ENCODE data around the gene SERGEF.

Gene SERGEF

GRCh38 chr11:17753641-17754040, 259.2 kb downstream of the SERGEF start:
- no peaks in the 10 kb centered on the region for H3K9me3 ChIP-seq (ENCODE audit: insufficient read depth, low read depth, low read length)
- no peak overlapping the region for H3K4me3 ChIP-seq (ENCODE audit: low read length)
- H3K4me1 ChIP-seq (ENCODE audit: insufficient read depth, low read length) = no peaks in the 10 kb centered on the region
- H3K27ac ChIP-seq (ENCODE audit: low read depth, low read length) = no peak overlapping the region
- H3K27me3 ChIP-seq (ENCODE audit: insufficient read depth, low read length) = no peaks in the 10 kb centered on the region
- no peak overlapping the region for H3K9ac ChIP-seq (ENCODE audit: low read depth, low read length)
- no peaks in the 10 kb centered on the region for H3K36me3 ChIP-seq (ENCODE audit: insufficient read depth, low read length)
- WGBS = 92% methylated on average over 10 of the region's 10 CpGs

DNA sequence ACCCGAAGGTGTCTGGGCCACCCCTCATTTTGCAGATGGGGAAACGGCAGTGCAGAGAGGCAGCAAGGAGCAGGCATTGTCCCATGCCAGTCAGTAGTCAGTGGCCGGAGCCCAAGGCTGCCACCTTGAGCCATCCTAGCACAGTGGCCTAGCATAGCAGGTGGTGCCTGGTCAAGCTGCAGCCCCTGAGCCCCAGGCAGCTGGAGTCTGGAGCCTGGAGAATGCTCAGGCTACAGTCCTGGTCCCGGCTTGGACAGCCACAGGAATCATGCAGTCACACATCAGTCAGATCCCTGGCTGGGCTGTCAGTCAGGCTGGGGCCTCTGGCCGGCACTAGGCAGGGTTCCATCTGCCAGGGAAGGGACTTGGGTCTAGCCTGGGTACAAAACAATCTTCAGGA, 259.7 kb downstream of the SERGEF start:
- Histone ChIP-seq H3K27ac (ENCODE audit: low read depth, low read length) (no peak overlapping the region), H3K9me3 (ENCODE audit: insufficient read depth, low read depth, low read length) (no peaks in the 10 kb centered on the region), H3K4me3 (ENCODE audit: low read length) (no peak overlapping the region), H3K9ac (ENCODE audit: low read depth, low read length) (no peak overlapping the region), H3K27me3 (ENCODE audit: insufficient read depth, low read length) (no peaks in the 10 kb centered on the region), H3K4me1 (ENCODE audit: insufficient read depth, low read length) (no peaks in the 10 kb centered on the region), H3K36me3 (ENCODE audit: insufficient read depth, low read length) (no peaks in the 10 kb centered on the region)
- WGBS = 82% methylated on average over 5 of the region's 5 CpGs

DNA sequence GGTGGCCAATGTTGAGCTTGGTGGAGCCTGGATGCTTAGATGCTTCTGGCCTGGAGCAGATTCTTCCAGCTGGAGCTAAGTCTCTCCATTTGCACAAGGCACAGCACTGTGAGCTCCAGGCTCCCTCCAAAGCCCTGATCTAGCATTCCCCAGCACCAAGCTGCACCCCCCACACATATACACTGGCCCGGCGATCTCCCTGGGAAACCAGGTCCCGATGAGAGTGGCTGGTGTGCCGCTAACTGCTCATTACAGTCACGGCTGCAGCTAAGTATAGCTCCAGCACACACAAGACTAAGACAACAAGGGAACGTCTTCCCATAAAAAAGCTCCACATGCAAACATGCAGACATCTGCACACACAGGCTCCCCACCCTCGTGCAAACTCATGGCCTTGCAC, 260.7 kb downstream of the SERGEF start:
- Histone ChIP-seq H3K4me3 (ENCODE audit: low read length) (no peak overlapping the region), H3K36me3 (ENCODE audit: insufficient read depth, low read length) (no peaks in the 10 kb centered on the region), H3K4me1 (ENCODE audit: insufficient read depth, low read length) (no peaks in the 10 kb centered on the region), H3K9me3 (ENCODE audit: insufficient read depth, low read depth, low read length) (no peaks in the 10 kb centered on the region), H3K27ac (ENCODE audit: low read depth, low read length) (no peak overlapping the region), H3K27me3 (ENCODE audit: insufficient read depth, low read length) (no peaks in the 10 kb centered on the region; the same call in 1 of the 2 replicates), H3K9ac (ENCODE audit: low read depth, low read length) (no peak overlapping the region)
- 89% methylated on average over 7 of the region's 7 CpGs for WGBS

DNA sequence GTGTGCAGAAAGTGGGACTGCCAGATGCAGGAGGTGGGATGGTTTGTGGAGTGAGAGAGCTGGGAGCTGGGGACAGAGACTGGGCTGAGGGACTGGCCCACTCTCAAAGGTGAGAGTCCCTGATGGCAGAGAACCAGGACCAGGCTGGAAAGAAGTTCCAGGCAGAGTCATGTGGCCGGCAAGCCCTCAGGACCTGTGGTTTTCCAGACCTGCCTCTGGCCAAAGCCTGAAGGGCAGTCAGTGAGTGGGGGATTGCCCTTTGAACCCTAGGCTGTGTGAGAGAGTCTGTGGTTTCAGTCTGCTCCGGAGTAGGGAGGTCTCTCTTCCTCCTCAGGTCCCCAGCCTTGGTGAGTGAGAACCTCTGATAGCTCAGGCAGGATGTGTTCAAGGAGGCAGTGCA, 261.3 kb downstream of the SERGEF start:
- H3K9me3 ChIP-seq (ENCODE audit: insufficient read depth, low read depth, low read length) = no peaks in the 10 kb centered on the region
- no peak overlapping the region for H3K27ac ChIP-seq (ENCODE audit: low read depth, low read length)
- no peaks in the 10 kb centered on the region for H3K36me3 ChIP-seq (ENCODE audit: insufficient read depth, low read length)
- no peaks in the 10 kb centered on the region for H3K4me1 ChIP-seq (ENCODE audit: insufficient read depth, low read length)
- WGBS = 81% methylated on average over 2 of the region's 2 CpGs
- no peak overlapping the region for H3K4me3 ChIP-seq (ENCODE audit: low read length)
- no peaks in the 10 kb centered on the region; the same call in 1 of the 2 replicates for H3K27me3 ChIP-seq (ENCODE audit: insufficient read depth, low read length)
- no peak overlapping the region for H3K9ac ChIP-seq (ENCODE audit: low read depth, low read length)

DNA sequence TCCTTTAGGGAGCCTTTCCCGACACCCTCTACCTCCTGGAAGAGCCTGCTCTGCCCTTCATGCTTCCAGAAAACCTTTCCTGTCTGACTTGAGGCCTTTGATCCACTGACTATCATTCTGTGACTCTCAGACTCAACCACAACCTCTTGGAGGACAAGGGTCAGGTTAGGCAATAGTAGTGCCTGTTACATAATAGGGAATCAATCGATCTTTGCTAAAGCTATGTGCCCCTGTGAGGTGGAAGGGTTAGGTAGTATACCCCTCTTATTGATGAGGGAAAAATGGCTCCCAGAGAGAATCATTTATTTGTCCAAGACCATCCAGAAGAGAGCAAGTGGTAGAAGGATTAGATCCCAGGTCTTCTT, 262.1 kb downstream of the SERGEF start:
- 87% methylated on average over 2 of the region's 2 CpGs for WGBS
- Histone ChIP-seq H3K9me3 (ENCODE audit: insufficient read depth, low read depth, low read length) (no peaks in the 10 kb centered on the region), H3K9ac (ENCODE audit: low read depth, low read length) (no peak overlapping the region), H3K27me3 (ENCODE audit: insufficient read depth, low read length) (no peaks in the 10 kb centered on the region; the same call in 1 of the 2 replicates), H3K36me3 (ENCODE audit: insufficient read depth, low read length) (no peaks in the 10 kb centered on the region), H3K4me1 (ENCODE audit: insufficient read depth, low read length) (no peaks in the 10 kb centered on the region), H3K27ac (ENCODE audit: low read depth, low read length) (no peak overlapping the region), H3K4me3 (ENCODE audit: low read length) (no peak overlapping the region)

DNA sequence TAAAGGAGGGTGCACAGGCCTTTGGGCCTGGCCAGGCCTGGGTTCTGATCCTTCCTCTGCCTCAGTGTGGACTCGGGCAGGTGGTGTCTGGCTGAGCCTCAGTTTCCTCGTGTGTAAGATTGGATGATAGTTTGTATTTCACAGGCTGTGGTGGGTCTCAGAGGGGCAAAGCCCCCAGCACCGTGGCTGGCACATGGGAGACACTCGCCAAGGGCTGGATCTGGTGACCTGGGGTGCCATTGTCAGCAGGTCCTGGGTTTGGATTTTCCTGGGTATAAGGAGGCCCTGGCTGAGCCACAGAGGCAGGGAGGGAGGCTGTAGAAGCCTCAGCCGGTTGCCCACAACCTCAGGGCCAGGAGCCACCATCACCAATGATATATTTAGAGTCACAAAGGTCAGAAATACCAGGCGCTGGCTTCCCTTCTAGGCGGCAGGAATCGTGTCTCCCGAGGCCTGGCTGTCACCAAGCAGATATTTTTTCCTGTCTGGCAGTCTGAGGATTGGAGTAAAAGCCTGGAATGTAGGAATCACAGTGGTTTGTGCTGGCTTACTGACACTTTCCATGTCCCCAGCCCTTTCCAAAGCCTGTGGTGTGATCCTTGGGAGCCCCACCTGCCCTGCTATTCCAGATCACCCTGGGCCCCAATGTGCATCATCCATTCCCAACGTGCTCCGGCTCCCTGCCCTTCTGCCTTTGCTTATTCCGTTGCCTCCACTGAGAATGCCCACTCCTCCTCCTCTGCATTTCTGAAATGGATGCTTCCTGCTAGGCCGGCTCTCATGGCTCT, 262.6 kb downstream of the SERGEF start:
- Histone ChIP-seq H3K27ac (ENCODE audit: low read depth, low read length) (no peak overlapping the region), H3K4me1 (ENCODE audit: insufficient read depth, low read length) (no peaks in the 10 kb centered on the region), H3K4me3 (ENCODE audit: low read length) (no peak overlapping the region), H3K36me3 (ENCODE audit: insufficient read depth, low read length) (no peaks in the 10 kb centered on the region), H3K9me3 (ENCODE audit: insufficient read depth, low read depth, low read length) (no peaks in the 10 kb centered on the region), H3K27me3 (ENCODE audit: insufficient read depth, low read length) (no peaks in the 10 kb centered on the region; the same call in 1 of the 2 replicates), H3K9ac (ENCODE audit: low read depth, low read length) (no peak overlapping the region)
- 82% methylated on average over 13 of the region's 13 CpGs for WGBS

DNA sequence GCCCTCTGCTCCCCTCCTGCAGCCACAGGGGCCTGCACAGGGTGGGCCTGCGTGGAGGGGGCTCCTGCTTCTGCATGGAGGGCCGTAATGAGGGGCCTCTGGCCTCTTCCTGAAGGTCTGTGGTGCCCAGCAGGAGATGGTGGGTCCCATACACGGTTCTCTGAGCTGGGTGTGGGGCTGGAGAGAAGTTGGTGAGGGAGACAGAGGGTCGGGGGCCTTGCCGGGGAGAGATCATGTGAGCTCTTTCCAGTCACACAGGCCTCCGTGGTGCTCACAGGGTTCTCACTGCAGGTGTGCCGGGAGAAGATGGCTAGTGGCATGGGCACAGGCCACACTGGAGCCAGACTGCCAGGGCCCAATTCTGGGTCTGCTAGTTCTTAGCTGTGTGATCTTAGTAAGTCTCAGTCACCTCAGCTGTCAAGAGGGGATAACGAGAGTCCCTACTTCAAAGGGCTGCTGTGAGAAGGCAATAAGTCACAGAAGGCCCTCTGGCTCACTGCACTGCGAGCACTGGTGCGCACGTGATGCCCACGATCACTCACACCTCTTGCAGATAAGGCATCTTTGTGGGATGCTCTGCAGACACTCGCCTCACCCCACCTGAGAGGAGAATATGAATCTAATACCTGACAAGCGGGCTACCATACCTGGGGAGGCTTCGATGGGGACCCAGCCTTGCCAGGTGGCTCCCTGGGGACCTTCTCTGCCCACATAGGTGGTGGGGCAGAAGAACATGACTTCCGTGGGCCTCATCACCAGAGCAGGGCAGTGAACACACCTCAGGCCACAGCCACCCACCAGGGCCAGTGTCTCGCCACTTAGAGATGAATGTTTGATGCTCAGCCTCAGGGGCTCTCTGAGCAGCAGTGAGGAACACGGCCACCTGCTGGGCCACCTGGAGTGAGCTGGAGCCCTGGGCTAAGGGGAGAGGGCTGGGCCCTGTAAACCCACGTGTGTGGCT, 263.8 kb downstream of the SERGEF start:
- H3K36me3 ChIP-seq (ENCODE audit: insufficient read depth, low read length) = no peaks in the 10 kb centered on the region
- H3K9me3 ChIP-seq (ENCODE audit: insufficient read depth, low read depth, low read length) = no peaks in the 10 kb centered on the region
- H3K4me3 ChIP-seq (ENCODE audit: low read length) = no peak overlapping the region
- no peak overlapping the region for H3K27ac ChIP-seq (ENCODE audit: low read depth, low read length)
- 87% methylated on average over 19 of the region's 19 CpGs for WGBS
- H3K4me1 ChIP-seq (ENCODE audit: insufficient read depth, low read length) = no peaks in the 10 kb centered on the region
- no peaks in the 10 kb centered on the region; the same call in 1 of the 2 replicates for H3K27me3 ChIP-seq (ENCODE audit: insufficient read depth, low read length)
- H3K9ac ChIP-seq (ENCODE audit: low read depth, low read length) = no peak overlapping the region

GRCh38 chr11:17748044-17748443, 264.8 kb downstream of the SERGEF start:
- H3K9me3 ChIP-seq (ENCODE audit: insufficient read depth, low read depth, low read length) = no peaks in the 10 kb centered on the region
- H3K4me1 ChIP-seq (ENCODE audit: insufficient read depth, low read length) = no peaks in the 10 kb centered on the region
- WGBS = 87% methylated on average over 8 of the region's 8 CpGs
- no peak overlapping the region for H3K27ac ChIP-seq (ENCODE audit: low read depth, low read length)
- no peaks in the 10 kb centered on the region for H3K36me3 ChIP-seq (ENCODE audit: insufficient read depth, low read length)
- H3K27me3 ChIP-seq (ENCODE audit: insufficient read depth, low read length) = no peaks in the 10 kb centered on the region; the same call in 1 of the 2 replicates
- H3K4me3 ChIP-seq (ENCODE audit: low read length) = no peak overlapping the region
- no peak overlapping the region for H3K9ac ChIP-seq (ENCODE audit: low read depth, low read length)

DNA sequence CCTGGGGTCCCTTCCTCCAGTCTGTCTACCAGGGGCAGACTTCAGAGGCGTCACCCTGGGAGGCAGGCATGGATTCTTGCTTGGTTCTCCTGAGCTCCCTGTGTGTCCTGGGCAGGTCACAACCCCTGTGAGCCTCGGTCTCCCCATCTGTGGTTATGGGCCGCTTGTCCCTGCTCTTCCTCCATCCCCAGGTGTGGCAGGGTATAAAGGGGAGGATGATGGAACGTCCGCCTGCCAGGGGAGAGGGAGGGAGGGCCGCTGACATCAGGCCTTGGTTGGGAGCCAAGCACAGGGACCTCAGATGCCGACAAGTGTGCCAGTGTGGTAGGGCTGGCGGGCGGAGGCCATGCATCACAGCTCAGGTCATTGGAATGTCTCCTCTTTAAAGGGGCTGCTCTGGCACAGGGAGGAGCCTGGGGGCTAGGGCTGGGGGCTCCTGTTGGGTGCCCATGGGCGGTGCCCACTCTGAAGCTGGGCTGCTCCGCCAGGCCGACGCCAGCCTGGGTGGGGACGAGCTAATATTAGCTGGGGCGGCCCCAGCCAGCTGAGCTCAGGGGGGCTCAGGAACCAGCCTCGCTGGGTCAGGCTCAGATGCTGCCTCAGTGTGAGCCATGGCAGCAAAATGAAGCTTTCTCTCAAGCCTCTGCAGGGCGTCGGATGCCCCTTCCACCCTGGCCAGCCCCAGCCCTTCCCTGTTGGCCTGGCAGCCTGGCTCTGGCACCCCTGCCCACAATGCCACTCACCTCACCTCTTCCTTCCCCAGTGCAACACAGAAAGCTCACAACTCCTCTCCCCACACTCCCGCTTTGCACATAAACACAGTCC, 265.5 kb downstream of the SERGEF start:
- 86% methylated on average over 19 of the region's 19 CpGs for WGBS
- Histone ChIP-seq H3K4me1 (ENCODE audit: insufficient read depth, low read length) (no peaks in the 10 kb centered on the region), H3K4me3 (ENCODE audit: low read length) (no peak overlapping the region), H3K36me3 (ENCODE audit: insufficient read depth, low read length) (no peaks in the 10 kb centered on the region), H3K27ac (ENCODE audit: low read depth, low read length) (no peak overlapping the region), H3K27me3 (ENCODE audit: insufficient read depth, low read length) (no peaks in the 10 kb centered on the region; the same call in 1 of the 2 replicates), H3K9me3 (ENCODE audit: insufficient read depth, low read depth, low read length) (no peaks in the 10 kb centered on the region), H3K9ac (ENCODE audit: low read depth, low read length) (no peak overlapping the region)

GRCh38 chr11:17746096-17746495, 266.8 kb downstream of the SERGEF start:
- Histone ChIP-seq H3K4me3 (ENCODE audit: low read length) (no peak overlapping the region), H3K9ac (ENCODE audit: low read depth, low read length) (no peak overlapping the region)
- WGBS = 83% methylated on average over 11 of the region's 11 CpGs

More at GRCh38 chr11:17746096-17746495, 266.8 kb downstream of the SERGEF start:
- no peaks in the 10 kb centered on the region for H3K4me1 ChIP-seq (ENCODE audit: insufficient read depth, low read length)
- H3K27me3 ChIP-seq (ENCODE audit: insufficient read depth, low read length) = no peaks in the 10 kb centered on the region; the same call in 1 of the 2 replicates
- no peaks in the 10 kb centered on the region for H3K9me3 ChIP-seq (ENCODE audit: insufficient read depth, low read depth, low read length)
- no peaks in the 10 kb centered on the region for H3K36me3 ChIP-seq (ENCODE audit: insufficient read depth, low read length)
- no peak overlapping the region for H3K27ac ChIP-seq (ENCODE audit: low read depth, low read length)

All from HUES64 (cell line).